NCI-H2227 (cell line): ENCODE results near the gene SNAP91.
"Not testable (repeated sequence)": the region's sequence is repeated elsewhere in the genome, so short reads cannot be mapped to it uniquely, and the experiment has no call there.

Source experiments
- DNase-seq: peaks from one replicate; lab custom pipeline; 2025; ENCODE audit not compliant: unreplicated experiment; lab: John Stamatoyannopoulos, UW

SNAP91 gene

DNA sequence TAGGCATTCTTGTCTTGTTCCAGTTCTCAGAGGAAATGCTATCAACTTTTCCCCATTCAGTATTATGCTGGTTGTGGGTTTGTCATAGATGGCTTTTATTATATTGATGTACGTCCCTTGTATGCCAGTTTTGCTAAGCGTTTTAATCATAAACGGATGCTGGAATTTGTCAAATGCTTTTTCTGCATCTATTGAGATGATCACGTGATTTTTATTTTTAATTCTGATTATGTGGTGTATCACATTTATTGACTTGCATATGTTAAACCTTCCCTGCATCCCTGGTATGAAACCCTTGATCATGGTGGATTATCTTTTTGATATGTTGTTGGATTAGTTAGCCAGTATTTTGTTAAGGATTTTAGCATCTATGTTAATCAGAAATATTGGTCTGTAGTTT lies 79.0 kb downstream of the SNAP91 start:
- not testable (repeated sequence) for DNase-seq

DNA sequence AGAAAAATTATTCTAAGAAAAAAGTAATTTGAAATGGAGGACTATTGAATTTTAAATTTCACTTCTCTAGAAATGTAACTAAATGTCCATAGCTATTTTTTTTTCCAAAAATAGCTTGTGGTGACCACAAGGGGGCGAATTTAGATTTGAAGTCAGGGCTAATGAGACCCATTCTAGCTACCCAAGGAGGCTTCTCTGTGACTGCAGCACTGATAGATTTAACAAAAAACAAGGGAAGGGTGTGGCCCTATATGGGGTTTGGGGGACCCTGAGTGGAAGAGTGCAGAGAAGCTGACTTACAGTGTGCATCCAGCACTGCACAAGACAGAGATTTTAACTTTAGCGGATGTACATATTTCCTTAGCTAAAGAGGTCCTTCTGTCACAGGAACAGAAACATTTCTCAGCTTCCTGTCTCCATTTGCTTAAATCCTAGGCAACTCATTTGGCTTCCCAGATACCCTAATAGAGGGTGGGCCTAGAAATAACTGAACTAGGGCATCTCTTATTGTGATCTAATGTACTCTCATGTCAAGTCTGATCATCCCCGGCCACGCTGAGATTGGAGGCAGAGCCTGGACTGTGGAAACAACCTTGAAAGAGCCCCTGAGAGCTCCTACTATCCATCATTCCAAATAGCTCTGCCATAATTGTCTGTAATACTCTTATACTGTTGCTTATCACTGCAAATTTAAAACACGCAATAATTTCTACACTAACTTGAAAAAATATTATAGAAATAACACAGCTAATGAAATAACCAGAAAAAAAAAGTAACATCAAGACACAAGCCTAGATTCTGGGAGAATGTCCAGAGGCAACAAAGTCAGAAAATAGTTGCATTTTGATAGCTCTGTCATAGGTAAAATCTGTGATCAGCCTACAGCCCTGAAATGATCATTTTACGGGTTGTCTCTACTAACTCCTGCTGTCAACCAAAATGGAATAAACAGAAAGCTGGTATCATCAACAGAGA lies 93.6 kb downstream of the SNAP91 start:
- peak; percentile 18 for DNase-seq

DNA sequence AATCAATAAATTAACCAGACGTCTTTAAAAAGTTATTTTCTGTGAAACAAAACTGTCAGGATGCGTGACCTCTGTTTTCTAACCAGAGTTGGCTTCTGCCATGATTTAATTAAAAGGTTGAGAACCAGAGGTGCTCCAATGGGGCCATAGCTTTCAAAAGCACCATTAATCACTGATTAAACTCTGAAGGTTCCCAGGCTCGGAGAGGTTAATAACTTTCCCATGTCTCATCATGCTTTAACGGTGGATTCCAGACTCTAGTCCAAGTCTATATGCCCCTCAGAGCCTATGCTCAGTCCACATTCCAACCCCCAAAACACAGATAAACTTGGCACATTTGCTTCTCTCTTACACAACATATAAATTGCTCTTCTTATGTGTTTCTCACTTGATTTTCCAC lies 95.5 kb downstream of the SNAP91 start:
- no peak for DNase-seq

DNA sequence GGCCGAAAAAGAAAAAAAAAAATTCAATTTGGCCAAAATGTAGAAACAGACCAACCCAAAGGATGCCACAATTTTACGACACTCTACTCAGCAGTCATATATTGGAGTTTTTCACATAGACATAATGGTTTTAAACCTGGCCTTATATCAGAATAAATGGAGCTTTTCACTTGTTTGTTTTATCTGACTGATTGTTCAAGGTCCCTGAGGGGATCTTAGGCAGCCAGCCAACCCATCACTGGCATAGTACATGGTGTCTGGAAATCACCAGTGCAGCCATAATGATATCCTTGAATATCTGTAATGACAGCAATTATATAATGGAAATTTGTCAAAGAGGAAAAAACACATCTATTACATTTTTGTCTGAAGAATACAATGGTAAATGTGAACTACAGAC lies 99.7 kb downstream of the SNAP91 start:
- peak; percentile 87 for DNase-seq

DNA sequence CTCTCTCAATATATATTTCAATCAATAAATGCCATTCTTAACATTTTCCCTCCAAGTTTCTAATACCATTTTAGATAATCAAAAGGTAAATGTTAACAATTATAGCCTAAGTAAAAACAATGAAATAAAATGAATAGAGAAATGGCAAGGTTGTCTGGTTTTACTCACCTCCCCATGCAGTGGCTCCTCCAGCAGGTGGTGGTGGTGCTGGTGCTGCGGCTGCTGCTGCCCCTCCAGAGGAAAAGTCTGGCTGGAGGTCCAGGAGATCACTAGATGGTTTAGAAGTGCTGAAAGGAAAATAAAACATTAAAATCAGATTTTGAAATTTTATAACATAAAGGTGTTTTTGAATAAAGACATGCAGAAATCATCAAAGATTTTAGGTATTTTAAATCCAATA lies 103.4 kb downstream of the SNAP91 start:
- no peak for DNase-seq

DNA sequence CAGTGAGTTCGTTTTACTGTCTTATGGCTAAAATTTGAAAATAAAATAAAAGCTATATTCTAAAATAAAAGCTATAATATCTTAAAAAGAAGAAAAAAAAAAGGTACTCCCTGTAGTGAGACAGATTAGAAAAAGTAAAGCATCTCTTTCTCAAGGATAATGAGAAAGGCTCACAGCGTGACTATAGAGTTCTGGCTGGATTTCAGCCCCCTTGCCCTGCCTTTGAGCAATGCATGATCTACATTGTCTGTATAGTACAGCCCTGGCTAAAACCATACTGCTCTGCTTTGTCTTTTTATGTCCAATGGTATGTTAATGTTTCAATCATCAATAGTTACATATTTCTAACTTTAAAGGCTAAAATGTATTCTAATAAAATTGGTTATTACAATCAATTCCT lies 105.3 kb downstream of the SNAP91 start:
- DNase-seq: no peak

DNA sequence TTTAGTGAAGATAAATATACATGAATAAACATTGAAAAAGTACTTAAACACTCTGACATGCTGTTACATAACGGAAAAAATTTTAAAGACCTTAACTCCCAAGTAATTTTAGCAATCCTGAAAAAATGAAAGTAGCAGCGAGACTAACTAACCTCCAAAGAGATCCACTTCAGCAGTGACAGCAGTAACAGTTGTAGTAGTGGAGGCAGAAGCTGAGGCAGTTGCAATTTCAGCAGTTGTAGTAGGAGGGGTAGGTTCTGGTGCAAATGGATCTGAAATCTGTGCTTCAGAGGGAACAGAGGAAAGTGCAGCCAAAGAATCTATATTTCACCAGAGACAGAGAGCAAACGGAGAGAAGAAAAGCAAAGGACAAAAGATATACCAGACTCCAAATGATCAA lies 107.8 kb downstream of the SNAP91 start:
- no peak for DNase-seq

DNA sequence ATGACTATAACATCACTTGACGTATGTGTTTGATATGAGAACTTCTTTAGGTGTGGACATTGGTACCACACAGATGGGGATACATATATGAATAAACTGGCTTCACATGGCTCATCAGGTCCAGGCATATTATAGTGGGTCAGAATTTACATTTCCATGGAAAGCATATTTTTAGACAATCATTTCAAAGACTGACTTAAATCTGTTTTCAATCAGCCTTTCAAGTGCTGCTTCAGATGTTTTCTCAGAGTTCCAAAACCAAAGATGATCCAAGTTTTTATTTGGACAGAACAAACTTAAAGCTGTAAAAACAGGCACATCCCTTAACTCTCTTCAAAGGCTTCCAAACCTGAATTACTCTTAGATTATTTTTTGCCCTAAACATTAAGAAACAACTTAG lies 108.4 kb downstream of the SNAP91 start:
- no peak for DNase-seq

DNA sequence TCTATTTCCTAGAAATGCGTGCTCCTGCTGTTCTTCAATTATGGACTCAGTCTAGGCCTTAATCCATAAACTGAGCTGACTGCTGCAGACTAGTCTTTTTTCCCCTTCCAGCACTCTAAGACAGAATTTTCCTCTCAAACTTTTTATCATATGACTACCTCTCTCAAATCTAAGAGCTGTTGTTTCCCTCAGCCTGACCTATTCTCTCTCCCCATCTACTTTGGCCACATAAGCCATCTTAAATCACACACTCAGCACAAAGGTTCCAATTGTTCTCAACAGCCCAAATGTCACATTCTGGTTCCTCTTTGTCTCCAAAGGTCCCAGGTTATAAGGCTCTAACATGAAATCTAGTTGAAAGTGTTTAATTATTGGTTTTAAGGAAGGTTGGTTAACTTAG lies 111.4 kb downstream of the SNAP91 start:
- DNase-seq: no peak

DNA sequence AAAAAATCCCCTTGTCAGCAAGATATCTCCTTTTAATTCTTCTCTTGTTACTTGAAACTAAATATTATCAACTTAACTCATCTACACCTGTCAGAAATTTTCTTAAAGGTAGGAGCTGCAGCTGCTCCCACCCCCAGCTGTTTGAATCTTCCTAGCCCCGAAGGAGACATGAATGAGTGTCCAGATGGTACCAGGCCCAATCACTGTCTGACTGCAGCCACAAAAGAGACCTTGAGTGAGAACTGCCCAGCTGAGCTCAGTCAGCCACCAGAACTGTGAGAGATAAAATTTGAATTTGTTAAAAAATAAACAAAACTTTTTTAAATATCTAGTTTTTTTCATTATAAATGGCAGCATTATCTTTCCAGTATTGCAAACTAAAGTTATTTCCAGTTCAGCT lies 111.8 kb downstream of the SNAP91 start:
- peak; percentile 17 for DNase-seq

DNA sequence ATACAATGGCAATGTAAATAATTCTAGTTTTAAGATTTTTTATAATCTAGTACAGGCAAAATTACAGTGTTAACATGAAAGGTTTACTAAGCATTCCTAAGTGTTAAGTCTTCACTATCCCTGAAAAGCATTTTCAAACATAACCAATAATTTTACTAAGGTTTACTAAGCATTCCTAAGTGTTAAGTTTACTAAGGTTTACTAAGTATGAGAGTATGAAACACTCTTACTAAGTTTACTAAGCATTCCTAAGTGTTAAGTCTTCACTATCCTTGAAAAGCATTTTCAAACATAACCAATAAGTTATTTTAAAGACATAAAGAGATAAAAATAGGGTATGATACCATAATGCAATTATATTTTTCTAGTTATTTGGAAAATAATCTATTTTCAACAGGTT lies 114.0 kb downstream of the SNAP91 start:
- DNase-seq: no peak

DNA sequence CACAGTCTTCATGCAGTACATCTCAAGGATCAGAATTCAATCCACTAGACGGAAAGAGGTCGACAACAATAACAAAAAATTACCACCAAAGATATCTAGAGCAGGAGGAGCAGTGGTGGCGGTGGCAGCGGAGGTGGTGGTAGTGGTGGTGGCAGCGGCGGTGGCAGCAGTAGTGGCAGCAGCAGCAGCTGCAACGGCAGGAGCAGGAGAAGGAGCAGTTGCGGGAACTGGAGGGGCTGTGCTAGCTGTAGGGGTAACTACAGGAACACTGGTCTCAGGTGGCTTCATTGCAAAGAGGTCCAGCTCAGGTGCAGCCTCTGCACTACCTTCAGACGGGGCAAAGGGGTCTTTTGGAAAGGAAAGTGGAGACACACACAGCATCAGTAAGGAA lies 115.5 kb downstream of the SNAP91 start:
- DNase-seq: no peak

DNA sequence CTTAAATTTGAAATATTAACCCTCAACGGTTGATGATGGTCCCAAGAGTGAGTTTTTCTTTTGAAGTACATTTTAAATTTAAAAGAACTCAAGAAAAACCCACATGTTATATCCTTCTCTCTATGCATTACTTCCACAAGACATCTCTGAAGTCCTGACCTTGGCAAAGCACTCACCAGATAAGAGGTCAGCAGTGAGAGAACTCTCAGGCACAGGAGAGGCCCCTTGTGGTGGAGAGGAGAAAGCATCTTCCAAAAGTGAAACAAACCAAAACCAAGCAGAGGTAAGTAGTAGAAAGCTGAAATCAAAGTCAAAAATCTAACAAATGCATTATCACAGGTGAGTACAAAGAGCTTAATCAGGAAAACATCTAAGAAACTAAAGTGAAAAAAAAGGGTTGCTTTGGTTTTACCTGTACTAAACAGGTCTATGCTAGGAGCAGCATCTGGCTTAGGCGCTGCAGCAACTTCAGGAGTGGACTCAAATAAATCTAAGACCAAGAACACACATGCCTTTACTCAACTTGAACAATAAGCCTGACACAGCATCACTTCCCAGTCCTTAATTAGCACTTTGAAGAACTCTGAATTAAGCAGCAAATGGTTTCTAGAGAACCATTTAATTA lies 116.0 kb downstream of the SNAP91 start:
- no peak for DNase-seq

DNA sequence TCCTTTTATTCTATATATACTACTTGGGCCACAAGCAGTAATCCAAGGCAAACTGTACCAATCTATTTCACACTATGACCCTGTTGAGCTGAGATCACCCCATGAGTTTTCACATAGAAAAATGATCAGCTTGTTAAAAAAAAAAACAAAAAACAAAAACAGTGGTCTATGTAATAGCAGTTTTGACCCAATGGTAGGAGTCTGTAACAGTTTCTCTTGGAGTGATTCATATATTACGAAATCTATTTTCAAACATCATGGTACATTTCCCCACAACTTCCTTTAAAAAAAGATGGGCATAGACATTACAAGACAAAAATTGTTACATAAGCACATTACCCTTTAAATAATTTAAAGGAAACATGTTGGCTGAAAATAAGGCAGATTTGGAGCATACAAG lies 118.5 kb downstream of the SNAP91 start:
- DNase-seq: no peak

DNA sequence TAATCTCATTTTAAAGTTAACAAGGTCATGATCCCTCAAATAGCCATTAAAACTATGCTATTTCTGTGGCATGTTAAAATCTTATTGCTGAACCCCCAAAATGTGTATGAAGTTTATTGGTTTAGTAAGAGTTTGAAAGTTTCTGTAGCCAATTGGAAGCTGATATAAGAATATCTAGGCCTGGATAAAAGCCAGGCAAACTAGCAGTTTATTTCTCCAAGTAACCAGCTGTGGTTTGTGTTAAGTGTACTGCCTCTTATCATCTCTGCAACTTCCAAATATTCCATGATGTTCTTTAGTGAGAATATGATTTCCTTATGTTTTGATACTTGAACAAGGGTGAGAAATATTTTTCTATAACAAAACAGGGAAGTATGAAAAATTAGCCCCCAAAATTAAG lies 119.8 kb downstream of the SNAP91 start:
- no peak for DNase-seq

DNA sequence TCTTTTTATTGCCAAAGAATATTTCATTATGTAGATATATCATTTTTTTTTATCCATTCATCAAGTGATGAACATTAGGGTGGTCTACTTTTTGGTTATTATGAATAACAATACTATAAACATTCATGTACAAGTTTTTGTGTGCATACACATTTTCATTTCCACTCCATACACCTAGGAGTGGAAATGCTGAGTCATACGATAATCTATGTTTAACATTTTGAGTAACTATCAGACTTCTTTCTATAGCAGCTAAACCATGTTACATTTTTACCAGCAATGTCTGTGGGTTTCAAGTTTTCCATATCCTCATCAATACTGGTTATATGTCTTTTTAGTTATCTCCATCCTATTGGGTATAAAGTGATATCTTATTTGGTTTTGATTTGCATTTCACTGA lies 130.8 kb downstream of the SNAP91 start:
- no peak for DNase-seq

DNA sequence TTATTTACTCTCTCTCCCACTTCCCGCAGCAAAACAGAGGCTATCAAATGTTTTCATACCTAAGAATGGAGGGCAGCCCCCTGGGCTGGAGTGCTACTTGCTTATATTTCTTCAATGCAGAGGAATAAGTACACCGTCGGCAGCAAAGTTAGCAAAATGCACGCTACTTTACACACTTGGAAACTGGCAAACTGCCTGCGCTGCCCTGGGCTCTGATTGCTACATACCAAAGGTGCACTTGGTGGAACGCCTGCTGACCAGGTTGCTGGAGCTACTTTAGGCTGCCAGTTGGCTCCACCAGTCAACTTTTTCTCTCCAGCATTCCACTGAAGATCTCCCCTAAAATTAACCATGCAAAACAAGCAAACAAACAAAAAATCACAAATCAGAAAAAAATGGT lies 134.1 kb downstream of the SNAP91 start:
- DNase-seq: no peak

DNA sequence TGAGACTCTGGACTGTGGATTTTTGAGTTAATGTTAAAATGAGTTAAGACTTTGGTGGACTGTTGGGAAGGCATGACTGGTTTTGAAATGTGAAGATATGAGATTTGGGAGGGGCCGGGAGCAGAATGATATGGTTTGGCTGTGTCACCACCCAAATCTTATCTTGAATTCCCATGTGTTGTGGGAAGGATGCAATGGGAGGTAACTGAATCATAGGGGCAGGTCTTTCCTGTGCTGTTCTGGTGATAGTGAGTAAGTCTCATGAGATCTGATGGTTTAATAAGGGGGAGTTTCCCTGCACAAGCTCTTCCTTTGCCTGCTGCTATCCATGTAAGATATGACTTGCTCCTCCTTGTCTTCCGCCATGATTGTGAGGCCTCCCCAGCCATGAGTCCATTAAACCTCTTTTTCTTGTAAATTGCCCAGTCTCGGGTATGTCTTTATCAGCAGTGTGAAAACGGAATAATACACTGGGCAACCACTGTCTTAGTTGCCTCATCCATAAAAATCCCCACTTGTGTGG lies 137.2 kb downstream of the SNAP91 start:
- not testable (repeated sequence) for DNase-seq

DNA sequence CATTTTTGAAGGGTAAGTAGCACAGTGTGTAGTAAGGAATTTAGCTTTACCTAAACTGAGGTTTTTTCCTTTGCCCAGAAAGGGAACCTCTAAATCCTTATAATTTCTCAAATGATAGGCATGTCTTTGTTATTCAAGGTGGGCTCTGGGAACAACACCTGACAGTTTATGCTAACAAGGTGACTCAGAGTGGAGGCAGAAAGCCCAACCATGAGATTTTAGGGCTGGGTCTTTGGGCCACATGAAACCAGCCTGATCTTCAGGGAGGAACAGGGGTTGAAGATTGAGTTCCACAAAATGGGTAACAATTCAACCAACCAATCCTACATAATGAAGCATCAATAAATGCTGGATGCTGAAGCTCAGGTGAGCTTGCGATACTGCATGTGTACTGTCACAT lies 149.9 kb downstream of the SNAP91 start:
- DNase-seq: no peak

DNA sequence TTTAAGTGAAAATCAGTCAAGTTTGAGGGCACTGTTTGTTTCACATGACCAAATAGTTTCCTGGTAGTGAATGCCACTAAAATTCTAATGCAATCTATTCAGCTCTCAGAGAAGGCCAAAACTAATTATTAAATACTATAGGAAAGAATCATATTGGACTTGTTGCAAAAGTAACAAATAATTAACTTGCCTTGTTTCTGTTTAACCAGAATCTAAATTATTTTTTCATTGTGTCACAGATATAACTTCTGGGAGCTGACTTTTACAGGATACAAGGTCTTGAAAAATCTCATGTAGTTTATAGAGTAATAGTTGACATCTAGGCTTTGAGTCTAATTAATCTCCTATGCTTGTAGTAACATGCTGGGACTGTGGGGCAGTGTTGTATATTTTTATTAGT lies 152.0 kb downstream of the SNAP91 start:
- DNase-seq: no peak

DNA sequence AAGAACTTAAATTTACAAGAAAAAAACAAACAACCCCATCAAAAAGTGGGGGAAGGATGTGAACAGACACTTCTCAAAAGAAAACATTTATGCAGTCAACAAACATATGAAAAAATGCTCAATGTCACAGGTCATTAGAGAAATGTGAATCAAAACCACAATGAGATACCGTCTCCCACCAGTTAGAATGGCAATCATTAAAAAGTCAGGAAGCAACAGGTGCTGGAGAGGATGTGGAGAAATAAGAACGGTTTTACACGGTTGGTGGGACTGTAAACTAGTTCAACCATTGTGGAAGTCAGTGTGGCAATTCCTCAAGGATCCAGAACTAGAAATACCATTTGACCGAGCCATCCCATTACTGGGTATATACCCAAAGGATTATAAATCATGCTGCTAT lies 157.2 kb downstream of the SNAP91 start:
- DNase-seq: not testable (repeated sequence)

DNA sequence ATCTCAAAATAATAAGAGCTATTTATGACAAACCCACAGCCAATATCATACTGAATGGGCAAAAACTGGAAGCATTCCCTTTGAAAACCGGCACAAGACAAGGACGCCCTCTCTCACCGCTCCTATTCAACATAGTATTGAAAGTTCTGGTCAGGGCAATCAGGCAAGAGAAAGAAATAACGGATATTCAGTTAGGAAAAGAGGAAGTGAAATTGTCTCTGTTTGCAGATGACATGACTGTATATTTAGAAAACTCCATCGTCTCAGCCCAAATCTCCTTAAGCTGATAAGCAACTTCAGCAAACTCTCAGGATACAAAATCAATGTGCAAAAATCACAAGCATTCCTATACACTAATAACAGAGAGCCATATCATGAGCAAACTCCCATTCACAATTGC lies 158.4 kb downstream of the SNAP91 start:
- not testable (repeated sequence) for DNase-seq
